ENCODE results near the gene SMC1B.
"Not testable (repeated sequence)": the region's sequence is repeated elsewhere in the genome, so short reads cannot be mapped to it uniquely, and the experiment has no call there.

The SMC1B gene

DNA sequence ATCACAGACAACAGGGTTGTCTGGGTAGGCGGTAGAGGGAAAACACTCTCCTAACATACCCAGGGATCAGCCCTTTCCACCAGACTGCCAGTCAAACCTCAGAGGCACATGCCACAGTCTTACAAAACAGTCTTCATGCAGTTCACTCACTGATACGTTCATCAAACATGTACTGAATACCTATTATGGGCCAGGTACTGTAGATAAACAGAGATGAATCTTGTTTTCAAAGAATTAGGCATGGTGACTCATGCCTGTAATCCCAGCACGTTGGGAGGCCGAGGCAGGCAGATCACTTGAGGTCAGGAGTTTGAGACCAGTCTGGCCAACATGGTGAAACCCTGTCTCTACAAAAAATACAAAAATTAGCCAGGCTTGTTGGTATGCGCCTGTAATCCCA, 60.6 kb downstream of the SMC1B start:
- DNase-seq (ENCODE audit: low read depth in 2 of 2), result not testable (repeated sequence)

GRCh38 chr22:45351956-45352355, 61.4 kb downstream of the SMC1B start:
- no peak for DNase-seq (ENCODE audit: low read depth in 2 of 2)

DNA sequence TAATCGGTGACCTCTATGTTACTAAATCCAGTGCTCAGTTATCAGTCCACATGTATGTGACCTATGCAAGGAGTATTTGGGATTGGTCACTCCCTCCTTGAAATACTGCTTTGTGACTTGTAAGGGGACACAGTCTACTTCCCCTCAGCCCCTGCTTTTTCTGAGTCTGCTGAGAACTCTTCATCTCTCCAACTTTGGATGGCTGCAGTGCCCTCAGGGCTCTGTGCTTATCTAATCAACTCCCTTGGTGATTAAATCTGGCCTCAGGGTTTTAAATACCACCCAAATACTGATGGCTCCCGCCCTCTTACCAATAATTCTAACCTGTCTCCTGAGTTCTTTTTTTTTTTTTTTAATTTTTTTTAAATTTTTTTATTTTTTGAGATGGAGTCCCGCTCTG, 63.5 kb downstream of the SMC1B start:
- DNase-seq (ENCODE audit: low read depth in 2 of 2), result no peak

GRCh38 chr22:45344334-45344733, 69.1 kb downstream of the SMC1B start:
- DNase-seq (ENCODE audit: low read depth in 2 of 2), result no peak

DNA sequence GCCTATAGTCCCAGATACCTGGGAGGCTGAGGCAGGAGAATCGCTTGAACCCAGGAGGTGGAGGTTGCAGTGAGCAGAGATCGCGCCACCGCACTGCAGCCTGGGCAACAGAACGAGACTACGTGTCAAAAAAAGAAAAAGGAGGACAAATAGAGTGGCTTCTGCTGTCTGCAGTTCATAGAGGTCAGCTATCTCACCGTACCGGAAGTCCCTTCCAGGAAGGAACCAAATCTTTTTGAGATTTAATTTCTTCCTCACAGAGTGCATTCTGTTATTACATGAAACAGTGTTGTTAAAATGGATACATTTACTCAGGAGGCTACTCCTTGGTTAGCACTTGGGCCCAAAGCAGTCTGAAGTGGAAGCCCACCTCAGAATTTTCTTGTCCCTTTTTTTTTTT, 70.3 kb downstream of the SMC1B start:
- no peak for DNase-seq (ENCODE audit: low read depth in 2 of 2)

DNA sequence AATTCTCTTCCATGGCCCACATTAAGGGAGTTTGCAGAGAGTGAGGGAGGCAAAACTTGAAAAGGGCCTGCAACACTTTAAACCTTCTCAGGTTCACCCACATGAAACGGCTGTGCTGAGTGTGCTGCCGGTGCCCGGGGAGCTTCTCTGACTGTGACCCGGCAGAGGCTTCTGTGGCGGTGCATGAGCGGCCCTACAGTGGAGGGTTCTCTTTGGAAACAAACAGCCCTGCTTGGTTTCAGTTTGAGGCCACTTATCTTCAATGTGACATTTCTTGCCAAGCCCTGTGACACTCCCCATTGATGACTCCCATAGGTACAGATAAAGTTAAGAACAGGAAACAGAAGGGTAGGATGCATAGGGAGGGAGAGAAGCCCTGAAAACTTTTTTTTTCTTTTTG, 71.9 kb downstream of the SMC1B start:
- peak in 1 of 2 donors; percentile 40 for DNase-seq (ENCODE audit: low read depth in 2 of 2)

- DNase-seq (ENCODE audit: low read depth in 2 of 2), result no peak
Observed at GRCh38 chr22:45340323-45340722, 73.1 kb downstream of the SMC1B start.

DNA sequence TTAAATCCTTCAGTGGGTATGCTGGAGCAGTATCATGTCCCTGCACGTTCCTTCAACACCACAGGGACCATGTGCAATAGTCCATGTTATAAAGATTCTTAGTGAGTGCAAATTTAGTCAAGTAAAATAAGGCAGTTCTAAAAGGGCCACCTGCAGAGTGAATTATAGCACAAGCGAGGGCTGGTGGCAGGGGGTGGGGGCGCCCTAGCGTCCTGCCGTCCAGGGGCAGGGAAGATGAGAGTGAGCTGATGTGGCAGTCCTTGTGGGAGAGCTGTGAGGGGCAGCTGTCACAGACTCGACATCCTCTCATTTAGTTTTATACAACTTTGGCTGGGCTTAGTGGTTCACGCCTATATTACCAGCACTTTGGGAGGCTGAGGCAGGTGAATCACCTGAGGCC, 74.6 kb downstream of the SMC1B start:
- no peak for DNase-seq (ENCODE audit: low read depth in 2 of 2)

- no peak for DNase-seq (ENCODE audit: low read depth in 2 of 2)
Observed at GRCh38 chr22:45337536-45337935, 75.9 kb downstream of the SMC1B start.

- no peak for DNase-seq (ENCODE audit: low read depth in 2 of 2)
Observed at GRCh38 chr22:45336971-45337431, 76.4 kb downstream of the SMC1B start.

- DNase-seq (ENCODE audit: low read depth in 2 of 2), result no peak
Observed at GRCh38 chr22:45335854-45336522, 77.4 kb downstream of the SMC1B start.

- no peak for DNase-seq (ENCODE audit: low read depth in 2 of 2)
Observed at GRCh38 chr22:45335021-45335818, 78.2 kb downstream of the SMC1B start.

GRCh38 chr22:45334528-45334927, 78.9 kb downstream of the SMC1B start:
- no peak for DNase-seq (ENCODE audit: low read depth in 2 of 2)

DNA sequence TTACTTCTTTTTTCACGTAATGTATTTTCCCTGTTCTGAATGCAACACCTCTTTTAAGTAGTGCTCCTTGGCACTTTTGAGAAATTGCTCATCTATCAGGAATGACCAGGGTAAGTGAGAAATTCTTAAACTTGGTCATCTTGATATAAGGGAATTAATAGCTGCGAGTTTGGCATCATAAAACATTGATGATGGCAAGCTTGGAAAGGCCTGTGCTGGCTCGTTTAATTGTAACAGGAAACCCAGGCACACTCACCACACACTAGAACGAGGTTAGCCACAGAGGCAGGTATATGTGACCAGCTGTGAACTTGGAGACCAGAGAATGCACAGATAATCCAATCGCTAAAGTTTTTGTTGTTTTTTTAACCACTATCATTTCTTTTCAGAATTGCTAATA, 79.3 kb downstream of the SMC1B start:
- DNase-seq (ENCODE audit: low read depth in 2 of 2), result no peak

GRCh38 chr22:45332001-45332400, 81.4 kb downstream of the SMC1B start:
- no peak for DNase-seq (ENCODE audit: low read depth in 2 of 2)

GRCh38 chr22:45331486-45331885, 81.9 kb downstream of the SMC1B start:
- DNase-seq (ENCODE audit: low read depth in 2 of 2), result no peak

DNA sequence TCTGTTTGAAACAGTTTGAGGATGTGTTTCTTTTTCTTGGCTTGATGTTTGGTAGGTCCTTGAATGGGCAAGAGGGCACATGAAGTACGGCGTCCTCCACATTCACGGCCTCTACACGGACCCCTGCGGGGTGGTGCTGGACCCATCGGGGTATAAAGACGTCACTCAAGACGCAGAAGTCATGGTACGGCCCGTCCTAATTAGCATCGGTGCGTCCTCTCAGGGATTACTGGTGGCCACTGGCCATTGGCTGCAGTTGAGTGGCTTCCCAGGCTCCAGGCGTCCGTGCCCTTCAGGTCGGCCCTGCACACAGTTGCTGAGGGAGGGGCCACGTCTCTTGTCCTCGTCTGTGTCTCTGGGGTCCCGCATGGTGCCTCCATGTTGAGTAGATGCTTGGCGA, 82.9 kb downstream of the SMC1B start:
- DNase-seq (ENCODE audit: low read depth in 2 of 2), result no peak

GRCh38 chr22:45329530-45329936, 83.9 kb downstream of the SMC1B start:
- no peak for DNase-seq (ENCODE audit: low read depth in 2 of 2)

GRCh38 chr22:45328822-45329529, 84.4 kb downstream of the SMC1B start:
- no peak for DNase-seq (ENCODE audit: low read depth in 2 of 2)

DNA sequence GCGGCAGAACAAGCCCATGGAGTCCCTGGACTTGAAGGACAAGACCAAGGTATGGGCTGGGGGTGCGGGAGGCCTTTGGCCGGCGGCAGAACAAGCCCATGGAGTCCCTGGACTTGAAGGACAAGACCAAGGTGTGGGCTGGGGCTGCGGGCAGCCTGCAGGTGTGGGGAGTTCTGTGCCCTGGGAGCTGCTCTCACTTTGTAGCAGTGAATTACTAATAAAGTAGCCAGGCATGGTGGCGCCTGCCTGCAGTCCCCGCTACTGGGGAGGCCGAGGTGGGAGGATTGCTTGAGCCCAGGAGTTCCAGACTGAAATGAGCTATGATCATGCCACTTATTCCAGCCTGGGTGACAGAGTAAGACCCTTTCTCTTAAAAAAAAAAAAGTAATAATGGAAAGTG, 85.1 kb downstream of the SMC1B start:
- DNase-seq (ENCODE audit: low read depth in 2 of 2), result not testable (repeated sequence)

DNA sequence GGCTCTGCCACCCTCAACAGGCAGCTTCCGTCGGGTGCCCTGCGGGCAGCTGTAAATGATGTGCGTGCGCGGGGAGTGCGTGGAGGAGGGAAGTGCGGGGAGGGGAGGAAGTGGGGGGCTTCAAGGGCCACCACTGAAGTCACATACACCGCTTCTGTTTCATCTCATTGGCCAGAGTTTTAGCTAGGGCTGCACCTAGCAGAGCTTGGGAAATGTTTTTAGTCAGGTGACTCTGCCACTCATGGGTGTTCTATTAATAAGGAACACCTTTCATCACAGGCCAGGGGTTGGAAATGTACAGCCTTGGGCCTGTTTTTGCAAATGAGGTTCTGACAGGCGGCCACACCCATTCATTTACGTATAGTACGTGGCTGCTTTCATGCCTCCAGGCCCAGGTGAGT, 89.1 kb downstream of the SMC1B start:
- no peak for DNase-seq (ENCODE audit: low read depth in 2 of 2)

GRCh38 chr22:45323695-45324094, 89.7 kb downstream of the SMC1B start:
- no peak for DNase-seq (ENCODE audit: low read depth in 2 of 2)

Data from stimulated activated CD8-positive, alpha-beta memory T cell treated with anti-CD3 and anti-CD28 coated beads, Interleukin-15, amount 100 ng/mL, for 48 hours (primary cell).